ENCODE data around the gene PRAME. TPM values are rescaled to one million over a fixed set of nuclear protein-coding genes. Genes with fewer than 3 reads are reported as not detected.

PRAME gene
- total RNA-seq, 1 donor from 2014 or later = not detected

DNA sequence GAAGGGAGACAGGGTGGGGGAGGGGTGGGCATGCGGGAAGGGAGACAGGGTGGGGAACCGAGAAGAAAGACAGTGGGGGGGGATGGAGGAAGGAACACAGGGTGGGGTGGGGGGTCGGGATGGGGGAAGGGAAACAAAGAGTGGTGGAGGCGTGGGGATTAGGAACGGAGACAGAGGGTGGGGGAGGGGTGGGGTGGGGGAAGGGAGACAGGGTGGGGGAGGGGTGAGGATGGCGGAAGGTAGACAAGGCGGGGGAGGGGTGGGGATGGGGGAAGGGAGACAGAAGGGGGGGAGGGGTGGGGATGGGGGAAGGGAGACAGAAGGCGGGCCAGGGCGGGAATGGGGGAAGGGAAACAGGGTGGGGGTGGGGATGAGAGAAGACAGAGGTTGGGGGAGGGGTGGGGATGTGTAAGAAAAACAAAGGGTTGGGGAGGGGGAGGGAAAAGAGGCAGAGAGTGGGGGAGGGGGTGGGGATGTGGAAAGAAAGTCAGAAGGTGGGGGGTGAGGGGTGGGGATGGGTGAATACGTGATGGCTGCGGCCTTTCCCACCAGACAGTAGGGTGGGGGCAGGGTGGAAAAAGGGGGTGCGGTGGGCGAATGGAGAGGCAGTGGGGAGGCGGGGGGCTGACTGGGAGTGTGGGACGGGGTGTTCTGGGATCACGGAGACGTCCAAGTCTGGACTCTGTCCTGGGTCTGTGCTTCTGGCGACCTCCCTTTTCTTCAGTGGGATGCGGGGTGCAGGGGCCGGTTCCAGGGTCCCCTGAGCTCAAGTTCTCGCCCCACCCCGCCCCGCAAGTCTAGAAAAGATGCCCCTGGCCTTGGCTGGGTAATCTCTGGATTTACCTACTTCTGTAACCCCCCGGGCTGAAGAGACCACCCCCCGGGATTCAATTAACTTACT lies 744 bp downstream of the PRAME start:
- TF ChIP-seq, protein P1, sequence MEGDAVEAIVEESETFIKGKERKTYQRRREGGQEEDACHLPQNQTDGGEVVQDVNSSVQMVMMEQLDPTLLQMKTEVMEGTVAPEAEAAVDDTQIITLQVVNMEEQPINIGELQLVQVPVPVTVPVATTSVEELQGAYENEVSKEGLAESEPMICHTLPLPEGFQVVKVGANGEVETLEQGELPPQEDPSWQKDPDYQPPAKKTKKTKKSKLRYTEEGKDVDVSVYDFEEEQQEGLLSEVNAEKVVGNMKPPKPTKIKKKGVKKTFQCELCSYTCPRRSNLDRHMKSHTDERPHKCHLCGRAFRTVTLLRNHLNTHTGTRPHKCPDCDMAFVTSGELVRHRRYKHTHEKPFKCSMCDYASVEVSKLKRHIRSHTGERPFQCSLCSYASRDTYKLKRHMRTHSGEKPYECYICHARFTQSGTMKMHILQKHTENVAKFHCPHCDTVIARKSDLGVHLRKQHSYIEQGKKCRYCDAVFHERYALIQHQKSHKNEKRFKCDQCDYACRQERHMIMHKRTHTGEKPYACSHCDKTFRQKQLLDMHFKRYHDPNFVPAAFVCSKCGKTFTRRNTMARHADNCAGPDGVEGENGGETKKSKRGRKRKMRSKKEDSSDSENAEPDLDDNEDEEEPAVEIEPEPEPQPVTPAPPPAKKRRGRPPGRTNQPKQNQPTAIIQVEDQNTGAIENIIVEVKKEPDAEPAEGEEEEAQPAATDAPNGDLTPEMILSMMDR (IDR thresholded peaks at IDR 0.05) = no peak
- Mint-ChIP-seq H3K36me3 (ENCODE audit: unreplicated experiment) (no peaks in the 10 kb centered on the region), H3K27me3 (ENCODE audit: unreplicated experiment) (peaks cover 2% of the 10 kb centered on the region), H3K4me3 (ENCODE audit: unreplicated experiment) (no peak overlapping the region), H3K9me3 (ENCODE audit: unreplicated experiment) (no peaks in the 10 kb centered on the region), H3K4me1 (ENCODE audit: unreplicated experiment) (no peaks in the 10 kb centered on the region), H3K27ac (ENCODE audit: unreplicated experiment) (no peak overlapping the region)
- DNase-seq (ENCODE audit: extremely low spot score, unreplicated experiment) = no peak

DNA sequence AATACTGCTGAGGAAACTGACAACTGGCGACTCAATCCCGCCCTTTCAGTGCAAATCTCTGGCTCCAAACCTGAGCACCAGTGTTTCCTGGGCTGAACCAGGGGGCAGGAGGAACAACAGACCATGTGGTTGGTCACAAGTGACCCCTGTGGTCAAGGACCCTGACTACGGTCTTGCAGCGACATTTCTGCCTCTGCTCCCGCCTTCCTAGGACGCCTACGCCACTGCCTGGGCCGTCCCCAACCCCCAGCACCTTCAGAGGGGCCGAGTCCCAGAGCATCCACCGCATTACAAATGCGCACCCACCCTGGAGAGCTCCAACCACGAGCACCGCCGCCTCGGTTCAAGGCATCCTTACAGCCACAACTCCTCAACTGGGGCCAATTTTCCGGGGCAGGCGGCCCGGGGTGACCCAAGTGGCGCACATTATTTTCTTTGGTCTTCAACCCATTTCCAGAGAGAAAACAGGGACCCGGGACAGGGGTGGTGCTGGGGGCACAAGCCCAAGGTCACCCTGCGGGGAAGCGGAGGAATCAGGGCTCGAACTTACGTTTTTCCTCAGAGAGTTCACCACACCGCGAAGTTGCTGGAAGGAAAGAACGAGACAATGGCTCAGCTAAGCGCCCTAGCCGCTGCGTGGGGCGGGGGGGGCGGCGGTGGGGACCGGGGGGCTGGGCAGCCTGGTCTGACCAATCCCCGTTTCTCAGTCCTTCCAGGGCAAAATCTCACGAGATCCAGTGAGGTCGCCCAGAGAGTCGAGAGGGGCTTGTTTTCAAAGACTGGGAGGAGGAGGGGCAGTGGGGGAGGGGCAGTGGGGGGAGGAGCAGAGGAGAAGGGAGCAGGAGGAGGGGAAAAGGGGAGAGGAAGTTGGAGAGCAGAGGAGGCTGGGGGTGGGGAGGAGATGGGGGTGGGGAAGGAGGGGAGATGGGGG lies 1.8 kb downstream of the PRAME start:
- Mint-ChIP-seq H3K9me3 (ENCODE audit: unreplicated experiment) (no peaks in the 10 kb centered on the region), H3K4me1 (ENCODE audit: unreplicated experiment) (no peaks in the 10 kb centered on the region), H3K36me3 (ENCODE audit: unreplicated experiment) (no peaks in the 10 kb centered on the region), H3K4me3 (ENCODE audit: unreplicated experiment) (no peak overlapping the region), H3K27me3 (ENCODE audit: unreplicated experiment) (peaks cover 9% of the 10 kb centered on the region), H3K27ac (ENCODE audit: unreplicated experiment) (no peak overlapping the region)
- DNase-seq (ENCODE audit: extremely low spot score, unreplicated experiment) = no peak
- TF ChIP-seq, protein P1 (IDR thresholded peaks at IDR 0.05) = no peak

DNA sequence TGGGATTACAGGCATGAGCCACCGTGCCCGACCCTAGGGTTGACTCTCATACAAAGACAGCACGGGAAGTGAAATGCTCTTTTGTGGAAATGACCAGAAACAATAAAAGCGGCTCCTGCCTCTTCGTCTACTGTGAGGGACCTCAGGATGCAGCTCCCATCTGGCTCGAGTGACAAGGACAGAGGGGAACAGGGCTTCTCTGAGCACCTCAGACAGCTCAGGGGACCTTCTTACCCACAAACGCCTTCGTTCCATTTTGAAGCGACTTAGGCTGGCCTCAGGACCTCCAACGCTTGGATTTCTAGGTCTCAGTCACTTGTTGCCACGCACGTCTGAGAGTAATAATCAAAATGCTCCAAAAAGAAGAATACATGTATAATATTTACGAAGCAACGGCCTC lies 2.5 kb downstream of the PRAME start:
- no peaks in the 10 kb centered on the region for H3K36me3 Mint-ChIP-seq (ENCODE audit: unreplicated experiment)
- DNase-seq (ENCODE audit: extremely low spot score, unreplicated experiment) = no peak

DNA sequence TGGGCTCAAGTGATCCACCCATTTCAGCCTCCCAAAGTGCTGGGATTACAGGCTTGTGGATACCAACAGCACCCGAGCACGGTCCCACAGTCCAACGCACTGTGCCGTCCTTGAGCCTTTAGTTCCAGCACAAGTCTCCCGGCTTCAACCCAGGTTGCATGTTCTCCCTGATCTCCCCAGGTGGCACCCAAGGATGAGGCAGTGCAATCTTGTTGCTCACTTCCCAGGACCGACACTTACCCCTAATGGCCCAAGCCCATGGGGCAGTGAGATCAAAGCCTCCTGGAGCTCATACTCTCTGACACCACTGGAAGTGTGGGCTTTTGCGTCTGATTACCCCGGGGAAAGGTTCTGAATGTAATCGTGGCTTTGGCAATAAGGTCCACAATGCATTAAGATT lies 3.5 kb downstream of the PRAME start:
- Mint-ChIP-seq H3K36me3 (ENCODE audit: unreplicated experiment) (no peaks in the 10 kb centered on the region), H3K4me1 (ENCODE audit: unreplicated experiment) (no peaks in the 10 kb centered on the region), H3K27me3 (ENCODE audit: unreplicated experiment) (peaks cover 12% of the 10 kb centered on the region), H3K9me3 (ENCODE audit: unreplicated experiment) (no peaks in the 10 kb centered on the region), H3K27ac (ENCODE audit: unreplicated experiment) (no peak overlapping the region), H3K4me3 (ENCODE audit: unreplicated experiment) (no peak overlapping the region)
- no peak for DNase-seq (ENCODE audit: extremely low spot score, unreplicated experiment)
- TF ChIP-seq, protein P1 (IDR thresholded peaks at IDR 0.05) = no peak

More for the DNA sequence above, 2.5 kb downstream of the PRAME start:
- TF ChIP-seq, protein P1 (IDR thresholded peaks at IDR 0.05) = no peak
- no peak overlapping the region for H3K27ac Mint-ChIP-seq (ENCODE audit: unreplicated experiment)
- H3K4me3 Mint-ChIP-seq (ENCODE audit: unreplicated experiment) = no peak overlapping the region
- no peaks in the 10 kb centered on the region for H3K9me3 Mint-ChIP-seq (ENCODE audit: unreplicated experiment)
- H3K27me3 Mint-ChIP-seq (ENCODE audit: unreplicated experiment) = peaks cover 9% of the 10 kb centered on the region
- H3K4me1 Mint-ChIP-seq (ENCODE audit: unreplicated experiment) = no peaks in the 10 kb centered on the region
